H1 (cell line): ENCODE measurements around the gene MAP7. TPM values are rescaled to one million over a fixed set of nuclear protein-coding genes. Genes with fewer than 3 reads are reported as not detected.

ENCODE experiments used
- CTCF ChIA-PET: fragments of 300-600 bp; sonication (Branson Sonifier 250); formaldehyde crosslinking; loops from one replicate; lab custom pipeline; 2021; ENCODE audit not compliant: partially characterized antibody; lab: Charles Lee
- POLR2A ChIA-PET: fragments of 300-600 bp; sonication (Branson Sonifier 250); formaldehyde crosslinking; loops from one replicate; lab custom pipeline; 2021; ENCODE audit warnings: inconsistent platforms; ENCODE audit not compliant: partially characterized antibody; lab: Charles Lee
- DNase-seq, 2 experiments: peaks; one replicate each; pipeline versions ENCODE4 v3.0.0 to v3.0.0-alpha.2; 2010 to 2022; ENCODE audit warnings: low spot score in 2 of 2, low read depth in 1 of 2, mixed read lengths in 1 of 2
- FAIRE-seq: peaks from 2 replicates; lab custom pipeline; 2011; peaks lifted over from hg19 to GRCh38; lab: Jason Lieb, UNC
- H2AFZ ChIP-seq: 2 replicates; pipeline ENCODE4 v1.8.1; 2012; ENCODE audit warnings: low read length, inconsistent platforms
- H2AK5ac ChIP-seq: 2 replicates; pipeline ENCODE4 v1.6.1; 2013; ENCODE audit warnings: low read depth, low read length
- H2BK120ac ChIP-seq: replicated peaks from 2 replicates; pipeline ENCODE3; 2013; ENCODE audit warnings: low read depth, low read length, inconsistent platforms
- H2BK12ac ChIP-seq: 2 replicates; pipeline ENCODE4 v1.6.1; 2013; ENCODE audit warnings: low read depth, low read length
- H2BK15ac ChIP-seq: 2 replicates; pipeline ENCODE4 v1.6.1; 2013; ENCODE audit warnings: low read length
- H2BK20ac ChIP-seq: 2 replicates; pipeline ENCODE4 v1.6.1; 2013; ENCODE audit warnings: low read length
- H2BK5ac ChIP-seq: 2 replicates; pipeline ENCODE4 v1.6.1; 2013; ENCODE audit warnings: low read depth, low read length
- H3K14ac ChIP-seq: 2 replicates; pipeline ENCODE4 v1.6.1; 2013; ENCODE audit warnings: inconsistent platforms; ENCODE audit not compliant: insufficient read length
- H3K18ac ChIP-seq: 2 replicates; pipeline ENCODE4 v1.6.1; 2013; ENCODE audit warnings: low read length; ENCODE audit errors: extremely low read depth
- H3K23ac ChIP-seq: 2 replicates; pipeline ENCODE4 v1.6.1; 2013; ENCODE audit warnings: inconsistent platforms; ENCODE audit not compliant: insufficient read length
- H3K23me2 ChIP-seq: 2 replicates; pipeline ENCODE4 v1.6.1; 2013; ENCODE audit warnings: low read depth, low read length
- H3K27ac ChIP-seq: 2 replicates; pipeline ENCODE4 v1.6.1; 2011; ENCODE audit warnings: low read depth, low read length, inconsistent platforms
- H3K27me3 ChIP-seq, 4 experiments: replicated peaks in 1 of 4; 1 replicate in 1 of 4; 2 replicates in 3 of 4; pipeline versions ENCODE4 v1.6.1 to v1.8.1; 2011 to 2013; ENCODE audit warnings: low read length in 3 of 4, mild to moderate bottlenecking in 3 of 4, inconsistent platforms in 2 of 4, mixed read lengths in 2 of 4, moderate library complexity in 1 of 4; ENCODE audit not compliant: control insufficient read depth in 3 of 4, insufficient read depth in 3 of 4; ENCODE audit errors: extremely low read depth in 1 of 4
- H3K36me3 ChIP-seq, 4 experiments: 2 replicates each; pipeline versions ENCODE4 v1.6.1 to v1.8.1; 2011 to 2013; ENCODE audit warnings: mild to moderate bottlenecking in 4 of 4, low read length in 3 of 4, moderate library complexity in 2 of 4, control low read depth in 1 of 4, inconsistent platforms in 1 of 4; ENCODE audit not compliant: insufficient read depth in 4 of 4, control insufficient read depth in 2 of 4
- H3K4ac ChIP-seq: replicated peaks from 2 replicates; pipeline ENCODE3; 2013; ENCODE audit warnings: low read length, low read depth, mixed read lengths, inconsistent platforms; ENCODE audit not compliant: insufficient read length
- H3K4me1 ChIP-seq, 4 experiments: replicated peaks in 1 of 4; 1 replicate in 1 of 4; 2 replicates in 3 of 4; pipeline versions ENCODE4 v1.6.1 to v1.8.1; 2011 to 2013; ENCODE audit warnings: low read length in 3 of 4, inconsistent platforms in 2 of 4, mixed read lengths in 1 of 4; ENCODE audit not compliant: insufficient read depth in 4 of 4, control insufficient read depth in 3 of 4
- H3K4me2 ChIP-seq, 2 experiments: 2 replicates each; pipeline versions ENCODE4 v1.6.1 to v1.8.1; 2011 to 2013; ENCODE audit warnings: low read depth in 2 of 2, low read length in 2 of 2, control low read depth in 1 of 2, inconsistent platforms in 1 of 2, mild to moderate bottlenecking in 1 of 2; ENCODE audit not compliant: insufficient read depth in 1 of 2
- H3K4me3 ChIP-seq, 4 experiments: fragments of 200-600, 300-600 bp in 1 of 4; sonication (generic), shearing (Covaris generic), sonication (Bioruptor Twin) in 1 of 4; 2 replicates each; pipeline versions ENCODE4 v1.5.1 to v1.8.1; 2011 to 2016; ENCODE audit warnings: low read length in 4 of 4, low read depth in 3 of 4, control low read depth in 2 of 4, inconsistent platforms in 2 of 4, mild to moderate bottlenecking in 2 of 4, mixed read lengths in 1 of 4, moderate library complexity in 1 of 4; ENCODE audit not compliant: insufficient read depth in 2 of 4; ENCODE audit errors: extremely low read depth in 1 of 4
- H3K56ac ChIP-seq: replicated peaks from 2 replicates; pipeline ENCODE3; 2013; ENCODE audit warnings: low read depth, mild to moderate bottlenecking, mixed read lengths, low read length, inconsistent platforms; ENCODE audit not compliant: insufficient read length
- H3K79me1 ChIP-seq: 2 replicates; pipeline ENCODE4 v1.6.1; 2013; ENCODE audit warnings: low read depth, low read length, control low read depth
- H3K79me2 ChIP-seq, 2 experiments: 2 replicates each; pipeline versions ENCODE4 v1.6.1 to v1.8.1; 2012 to 2013; ENCODE audit warnings: low read length in 2 of 2, mild to moderate bottlenecking in 2 of 2, inconsistent platforms in 1 of 2; ENCODE audit not compliant: insufficient read depth in 2 of 2, control insufficient read depth in 1 of 2
- H3K9ac ChIP-seq, 4 experiments: replicated peaks in 1 of 4; 1 replicate in 1 of 4; 2 replicates in 3 of 4; pipeline versions ENCODE4 v1.6.1 to v1.8.1; 2011 to 2013; ENCODE audit warnings: low read depth in 3 of 4, low read length in 3 of 4, control low read depth in 2 of 4, mild to moderate bottlenecking in 2 of 4, moderate library complexity in 2 of 4, inconsistent platforms in 1 of 4; ENCODE audit errors: extremely low read depth in 1 of 4
- H3K9me3 ChIP-seq, 2 experiments: 2 replicates each; pipeline versions ENCODE4 v1.6.1 to v1.8.1; 2012 to 2013; ENCODE audit warnings: mild to moderate bottlenecking in 2 of 2, moderate library complexity in 2 of 2, control low read depth in 1 of 2, inconsistent platforms in 1 of 2, low read depth in 1 of 2, low read length in 1 of 2, mixed read lengths in 1 of 2; ENCODE audit not compliant: insufficient read depth in 2 of 2
- H4K20me1 ChIP-seq, 2 experiments: replicated peaks in 1 of 2; 2 replicates each; pipeline versions ENCODE3 to v1.8.1; 2011 to 2013; ENCODE audit warnings: inconsistent platforms in 2 of 2, low read length in 2 of 2, mild to moderate bottlenecking in 1 of 2; ENCODE audit not compliant: insufficient read depth in 2 of 2, control insufficient read depth in 1 of 2
- H4K5ac ChIP-seq: 2 replicates; pipeline ENCODE4 v1.6.1; 2013; ENCODE audit warnings: low read length, low read depth, mixed read lengths, inconsistent platforms; ENCODE audit not compliant: insufficient read length
- H4K8ac ChIP-seq: 2 replicates; pipeline ENCODE4 v1.8.0; 2013; ENCODE audit warnings: mild to moderate bottlenecking, moderate library complexity, low read length, inconsistent platforms; ENCODE audit not compliant: insufficient read depth; ENCODE audit errors: extremely low read depth
- H4K91ac ChIP-seq: replicated peaks from 2 replicates; pipeline ENCODE3; 2013; ENCODE audit warnings: low read length, mixed read lengths, inconsistent platforms; ENCODE audit not compliant: insufficient read length
- ASH2L ChIP-seq: fragments of 200-600, 300-600 bp; sonication (generic); IDR thresholded peaks from one replicate; pipeline ENCODE4 v1.7.1; 2017; ENCODE audit warnings: low read length
- CBX5 ChIP-seq: fragments of 300-800, 300-1000 bp; sonication (generic); IDR thresholded peaks from 2 replicates; pipeline ENCODE4 v1.7.1; 2016; ENCODE audit warnings: antibody characterized with exemption, low read length, low read depth
- KDM1A ChIP-seq: fragments of 200-600, 300-600 bp; sonication (generic); IDR thresholded peaks from 2 replicates; pipeline ENCODE4 v1.7.1; 2016; ENCODE audit warnings: mild to moderate bottlenecking, low read length, borderline replicate concordance
- MAFK ChIP-seq: IDR thresholded peaks from 2 replicates; pipeline ENCODE4 v1.6.1; 2012; ENCODE audit warnings: low read depth, mild to moderate bottlenecking, improper control_type of control experiment, low read length
- NRF1 ChIP-seq: IDR thresholded peaks from 2 replicates; pipeline ENCODE4 v1.6.1; 2011; ENCODE audit warnings: mild to moderate bottlenecking, low read depth, low read length, improper control_type of control experiment
- PHF8 ChIP-seq: fragments of 200-600 bp; sonication (generic); conservative IDR thresholded peaks from 2 replicates; pipeline ENCODE4 v1.7.1; 2012; ENCODE audit warnings: low read depth, mild to moderate bottlenecking, inconsistent platforms, low read length, moderate library complexity
- ZNF274 ChIP-seq: IDR thresholded peaks from 2 replicates; pipeline ENCODE4 v1.7.0; 2012; ENCODE audit warnings: low read length, borderline replicate concordance; ENCODE audit errors: extremely low read depth
- WGBS, 2 experiments: shearing (Covaris generic) in 1 of 2; methylation state at CpG; one replicate each; pipeline versions ENCODE4 v1.1.6 to v1.1.7; 2013 to 2015; ENCODE audit warnings: low lambda C conversion rate in 2 of 2, mixed read lengths in 2 of 2, inconsistent platforms in 1 of 2, low coverage in 1 of 2, missing lambda C conversion rate in 1 of 2; ENCODE audit not compliant: insufficient replicate concordance in 2 of 2, insufficient coverage in 1 of 2, insufficient read length in 1 of 2; ENCODE audit errors: extremely low coverage in 1 of 2, missing lambda C conversion rate in 1 of 2; 5-methylcytosine and 5-hydroxymethylcytosine counted together
- polyA plus RNA-seq, 7 experiments: library from polyadenylated mRNA; depleted of rRNA in 3 of 7; stranded (reverse) in 5 of 7; unstranded in 2 of 7; fragments of >200 nt in 5 of 7; fragments of 200-250 nt in 2 of 7; gene quantifications; 1 replicate in 5 of 7; 2 replicates in 1 of 7; 4 replicates in 1 of 7; pipeline versions ENCODE4 v1.2.1 to v1.2.3, GENCODE V29; 2011 to 2013; ENCODE audit warnings: missing spikeins in 2 of 7, mixed read lengths in 2 of 7
- total RNA-seq: library from RNA; stranded (reverse); fragmentation: NEBNext Ultra II Directional; extraction: Animal tissue kit (Norgen Biotek cat#: 25700); gene quantifications from 2 replicates; pipeline ENCODE4 v1.2.1, GENCODE V29; 2021

MAP7 gene
- total and polyA plus RNA-seq, 2 of the 8 experiments (the other 6 are each of a cell fraction or from before 2014, with no cell fraction given), result 13.5 to 66.9 TPM

- Histone ChIP-seq H4K91ac (no peak overlapping the region), H3K27me3 (no peaks in the 10 kb centered on the region), H3K27ac (no peak overlapping the region), H2BK15ac (no peak overlapping the region), H4K8ac (no peak overlapping the region), H3K14ac (no peak overlapping the region), H3K4me2 (no peak overlapping the region), H3K4ac (no peak overlapping the region), H2BK5ac (no peak overlapping the region), H4K20me1 (no peaks in the 10 kb centered on the region), H3K4me1 (no peaks in the 10 kb centered on the region), H2BK20ac (no peak overlapping the region), H3K18ac (no peak overlapping the region), H3K23ac (no peak overlapping the region), H3K79me1 (no peaks in the 10 kb centered on the region), H2AFZ (no peak overlapping the region), H3K4me3 (no peak overlapping the region), H3K36me3 (no peaks in the 10 kb centered on the region), H2AK5ac (no peak overlapping the region), H3K56ac (no peak overlapping the region), H2BK12ac (no peak overlapping the region), H3K9ac (no peak overlapping the region), H2BK120ac (no peak overlapping the region), H3K23me2 (no peaks in the 10 kb centered on the region), H4K5ac (no peak overlapping the region), H3K9me3 (no peaks in the 10 kb centered on the region), H3K79me2 (no peaks in the 10 kb centered on the region)
- WGBS, 2 experiments, result 91% methylated on average over 6 of the region's 6 CpGs; no CpG with 5 or more reads in 1 of the 2 experiments
- DNase-seq (no peak), FAIRE-seq (no peak)
- ChIA-PET POLR2A (no interaction called here), CTCF (no interaction called here)
- TF ChIP-seq KDM1A, result no peak
- TF ChIP-seq PHF8, result no peak
- TF ChIP-seq MAFK, result no peak
- TF ChIP-seq ZNF274, result no peak
- TF ChIP-seq ASH2L, result no peak
- TF ChIP-seq NRF1, result no peak
- TF ChIP-seq CBX5, result no peak
Measured at GRCh38 chr6:136576821-136577220, 26.6 kb upstream of the MAP7 start.
